Lower leg skin (tissue), 3 donors: ENCODE data around the gene ZDHHC6.

Experiments used
- CTCF ChIP-seq, 3 donors: fragments of 450-650 bp; IDR thresholded peaks; one replicate each; pipeline ENCODE4 v1.5.1; 2016; ENCODE audit warnings: antibody characterized with exemption in 3 of 3, mild to moderate bottlenecking in 3 of 3, moderate library complexity in 2 of 3
- POLR2A ChIP-seq, 2 donors: fragments of 450-650 bp; IDR thresholded peaks; one replicate each; pipeline ENCODE4 v1.6.1; 2016 to 2017; ENCODE audit warnings: antibody characterized with exemption in 2 of 2, mild to moderate bottlenecking in 1 of 2, moderate library complexity in 1 of 2

GRCh38 chr10:112424651-112425050, 22.1 kb downstream of the ZDHHC6 start:
- TF ChIP-seq CTCF (IDR thresholded peaks at IDR 0.05) (no peak), POLR2A (IDR thresholded peaks at IDR 0.05) (no peak)
